Prostate gland (tissue), 2 donors: ENCODE measurements around the gene ZNRF1. TPM values are rescaled to one million over a fixed set of nuclear protein-coding genes. Genes with fewer than 3 reads are reported as not detected.

Source experiments
- DNase-seq: peaks from one replicate; pipeline ENCODE4 v3.0.0-alpha.2; 2019; ENCODE audit warnings: low spot score
- H3K27ac ChIP-seq, 2 donors: fragments of 200-600 bp; sonication (generic); 2 replicates each; pipeline ENCODE4 v1.5.1; 2017 to 2019
- H3K27me3 ChIP-seq: fragments of 200-600 bp; sonication (generic); replicated peaks from 2 replicates; pipeline ENCODE4 v1.5.1; 2019; ENCODE audit not compliant: insufficient read depth
- H3K36me3 ChIP-seq, 2 donors: fragments of 200-600 bp; sonication (generic); 1 replicate in 1 of 2; 2 replicates in 1 of 2; pipeline versions ENCODE4 v1.5.1 to v1.8.1; 2017 to 2019
- H3K4me1 ChIP-seq: fragments of 200-600 bp; sonication (generic); replicated peaks from 2 replicates; pipeline ENCODE4 v1.5.1; 2019
- H3K4me3 ChIP-seq, 2 donors: fragments of 200-600 bp; sonication (generic); 2 replicates each; pipeline ENCODE4 v1.5.1; 2017 to 2019
- H3K9me3 ChIP-seq: fragments of 200-600 bp; sonication (generic); 2 replicates; pipeline ENCODE4 v1.5.1; 2017
- POLR2A ChIP-seq: fragments of 450-650 bp; IDR thresholded peaks from one replicate; pipeline ENCODE4 v1.6.1; 2016; ENCODE audit warnings: antibody characterized with exemption, mild to moderate bottlenecking
- POLR2AphosphoS5 ChIP-seq: sonication (generic); formaldehyde crosslinking; IDR thresholded peaks from one replicate; pipeline ENCODE4 v1.6.1; 2017; ENCODE audit warnings: antibody characterized with exemption
- WGBS: methylation state at CpG from one replicate; pipeline ENCODE4 v1.1.5; 2018; 5-methylcytosine and 5-hydroxymethylcytosine counted together
- intact Hi-C: fragments of 100-400 bp; cut with DNase I; formaldehyde crosslinking; loops from one replicate; pipeline ENCODE4 v1.14.2; 2022
- total RNA-seq, 2 donors: library from RNA; depleted of rRNA; stranded (reverse); fragments of >200 nt; gene quantifications; one replicate each; pipeline ENCODE4 v1.1.0, GENCODE V29; 2016
- TF ChIP-seq, protein P1 (sequence below), 4 experiments: fragments of 200-600 bp in 2 of 4; fragments of 450-650 bp in 2 of 4; sonication (generic) in 2 of 4; IDR thresholded peaks; 1 replicate in 3 of 4; 2 replicates in 1 of 4; pipeline ENCODE4 v1.5.1; 2016 to 2019; ENCODE audit warnings: antibody characterized with exemption in 4 of 4, mild to moderate bottlenecking in 2 of 4, moderate library complexity in 2 of 4

ZNRF1 gene
- total RNA-seq, 2 donors from 2014 or later: 15.6 to 64.2 TPM

DNA sequence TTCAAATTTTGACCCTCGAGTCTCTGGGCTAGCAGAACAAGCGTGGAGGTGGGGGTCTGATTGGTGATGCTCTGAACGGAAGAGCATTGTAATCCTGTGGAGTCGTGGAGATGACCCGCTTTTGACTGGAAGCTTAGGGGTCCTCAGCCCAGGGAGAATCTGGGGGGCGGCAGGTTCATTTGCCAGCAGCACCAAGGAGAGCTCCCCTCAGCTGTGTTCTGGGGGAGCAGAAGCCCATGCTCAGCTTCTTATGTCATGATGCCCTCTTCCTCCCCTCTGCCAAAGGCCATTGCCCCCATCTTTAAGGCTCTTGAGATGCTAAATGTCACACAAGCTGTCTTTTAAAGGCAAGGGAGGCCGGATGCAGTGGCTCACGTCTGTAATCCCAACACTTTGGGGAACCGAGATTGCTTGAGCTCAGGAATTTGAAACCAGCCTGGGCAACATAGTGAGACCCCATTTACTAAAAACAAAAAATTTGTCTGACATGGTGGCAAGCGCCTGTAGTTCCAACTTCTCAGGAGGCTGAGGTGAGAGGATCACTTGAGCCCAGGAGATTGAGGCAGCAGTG lies 98.5 kb downstream of the ZNRF1 start:
- no peaks in the 10 kb centered on the region for H3K9me3 ChIP-seq
- intact Hi-C loops: no loop called here
- no peak for DNase-seq
- H3K36me3 ChIP-seq: no peaks in the 10 kb centered on the region
- WGBS: 82% methylated on average over 10 of the region's 10 CpGs
- H3K27ac ChIP-seq: peak overlapping the region; percentile 39 to 52
- TF ChIP-seq, protein P1, sequence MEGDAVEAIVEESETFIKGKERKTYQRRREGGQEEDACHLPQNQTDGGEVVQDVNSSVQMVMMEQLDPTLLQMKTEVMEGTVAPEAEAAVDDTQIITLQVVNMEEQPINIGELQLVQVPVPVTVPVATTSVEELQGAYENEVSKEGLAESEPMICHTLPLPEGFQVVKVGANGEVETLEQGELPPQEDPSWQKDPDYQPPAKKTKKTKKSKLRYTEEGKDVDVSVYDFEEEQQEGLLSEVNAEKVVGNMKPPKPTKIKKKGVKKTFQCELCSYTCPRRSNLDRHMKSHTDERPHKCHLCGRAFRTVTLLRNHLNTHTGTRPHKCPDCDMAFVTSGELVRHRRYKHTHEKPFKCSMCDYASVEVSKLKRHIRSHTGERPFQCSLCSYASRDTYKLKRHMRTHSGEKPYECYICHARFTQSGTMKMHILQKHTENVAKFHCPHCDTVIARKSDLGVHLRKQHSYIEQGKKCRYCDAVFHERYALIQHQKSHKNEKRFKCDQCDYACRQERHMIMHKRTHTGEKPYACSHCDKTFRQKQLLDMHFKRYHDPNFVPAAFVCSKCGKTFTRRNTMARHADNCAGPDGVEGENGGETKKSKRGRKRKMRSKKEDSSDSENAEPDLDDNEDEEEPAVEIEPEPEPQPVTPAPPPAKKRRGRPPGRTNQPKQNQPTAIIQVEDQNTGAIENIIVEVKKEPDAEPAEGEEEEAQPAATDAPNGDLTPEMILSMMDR (IDR thresholded peaks at IDR 0.05): no peak
- TF ChIP-seq POLR2AphosphoS5 (no peak), POLR2A (no peak)
- no peak overlapping the region for H3K4me3 ChIP-seq
- no peaks in the 10 kb centered on the region for H3K27me3 ChIP-seq
- H3K4me1 ChIP-seq: peaks cover 15% of the 10 kb centered on the region

DNA sequence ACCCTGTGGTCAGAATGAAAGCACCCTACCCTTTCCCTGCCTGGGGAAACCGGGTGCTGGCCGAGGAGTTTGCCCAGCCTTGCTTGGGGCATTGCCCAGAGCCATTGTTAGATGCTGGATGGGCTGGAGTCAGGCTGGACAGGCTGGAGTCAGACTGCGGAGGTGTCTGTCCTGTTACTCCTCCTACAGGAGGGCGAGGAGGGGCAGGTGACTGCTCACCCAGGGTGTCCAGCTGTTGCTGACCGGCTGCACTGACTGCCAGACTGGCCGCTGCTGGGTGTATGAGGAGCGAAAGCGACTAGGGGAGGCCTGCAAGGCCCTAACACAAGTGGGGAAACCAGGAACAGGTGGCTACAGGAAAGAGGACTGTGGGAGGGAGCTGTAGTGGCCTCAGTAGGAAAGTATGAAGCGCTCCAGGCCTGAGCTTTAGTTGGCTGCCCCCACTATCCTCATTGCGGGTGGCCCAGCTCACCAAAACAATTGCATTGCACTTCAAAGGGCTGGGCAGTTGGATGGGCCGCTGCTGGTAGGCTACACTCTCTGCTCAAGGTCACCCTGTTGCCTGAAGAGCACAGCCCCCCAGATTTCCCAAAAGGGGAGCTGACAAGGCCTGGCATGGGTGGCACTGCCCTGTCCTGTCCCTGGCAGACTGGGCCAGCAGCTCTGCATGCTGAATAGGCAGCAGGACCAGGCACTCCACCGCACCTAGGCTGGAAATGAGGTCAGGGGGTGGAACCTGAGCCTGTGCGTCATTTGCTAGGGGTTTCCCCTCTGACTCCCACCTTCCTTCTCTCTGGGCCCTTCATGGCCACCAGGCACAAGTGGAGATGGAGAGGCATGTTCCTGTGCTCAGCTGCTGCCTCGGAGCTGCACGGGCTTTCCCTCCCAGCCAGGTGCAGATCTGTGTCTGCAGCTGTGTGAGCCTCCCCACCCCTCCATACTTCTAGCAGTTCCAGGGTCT lies 99.4 kb downstream of the ZNRF1 start:
- H3K27ac ChIP-seq: no peak overlapping the region
- DNase-seq: no peak
- intact Hi-C loops: no loop called here
- no peaks in the 10 kb centered on the region for H3K36me3 ChIP-seq
- no peaks in the 10 kb centered on the region for H3K9me3 ChIP-seq
- TF ChIP-seq POLR2AphosphoS5: no peak
- TF ChIP-seq, protein P1 (IDR thresholded peaks at IDR 0.05): peak in 1 of 4 experiments; percentile 10
- 63% methylated on average over 15 of the region's 15 CpGs for WGBS
- H3K4me3 ChIP-seq: no peak overlapping the region
- H3K27me3 ChIP-seq: no peaks in the 10 kb centered on the region
- H3K4me1 ChIP-seq: peaks cover 15% of the 10 kb centered on the region

DNA sequence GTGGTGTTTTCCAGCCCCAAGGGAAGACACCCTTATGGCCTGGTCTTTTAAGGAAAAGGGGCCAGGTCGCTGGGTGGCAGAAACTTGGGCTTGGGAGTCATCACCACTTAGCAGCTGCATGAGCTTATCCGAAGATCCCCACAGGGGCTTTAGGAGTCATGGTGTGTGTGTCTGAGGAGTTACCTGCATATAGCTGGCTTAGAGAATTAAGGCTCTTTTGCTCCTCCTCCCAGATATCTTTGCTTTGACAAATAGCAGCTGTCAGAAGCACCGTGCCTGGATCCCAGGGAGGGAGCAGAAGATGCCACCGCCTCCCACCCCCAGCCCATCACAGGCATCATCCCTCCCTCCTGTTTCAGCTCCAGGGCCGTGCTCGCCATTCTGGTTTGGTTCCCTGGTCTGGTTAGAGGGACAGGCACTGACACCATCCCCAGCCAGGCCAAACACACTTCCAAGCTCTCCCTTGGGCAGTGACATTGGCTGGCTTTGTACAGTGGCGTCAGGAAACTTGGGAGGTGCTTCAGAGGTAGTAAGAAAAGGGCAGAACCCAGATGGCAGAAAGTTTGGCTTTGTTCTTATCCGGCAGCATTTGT lies 100.3 kb downstream of the ZNRF1 start:
- DNase-seq: no peak
- H3K27me3 ChIP-seq: no peaks in the 10 kb centered on the region
- H3K36me3 ChIP-seq: no peaks in the 10 kb centered on the region
- peaks cover 15% of the 10 kb centered on the region for H3K4me1 ChIP-seq
- H3K4me3 ChIP-seq: no peak overlapping the region
- H3K9me3 ChIP-seq: no peaks in the 10 kb centered on the region
- WGBS: 58% methylated on average over 8 of the region's 8 CpGs
- no peak overlapping the region for H3K27ac ChIP-seq
- TF ChIP-seq, protein P1 (IDR thresholded peaks at IDR 0.05): no peak
- TF ChIP-seq POLR2AphosphoS5 (no peak), POLR2A (no peak)
- intact Hi-C loops: no loop called here

DNA sequence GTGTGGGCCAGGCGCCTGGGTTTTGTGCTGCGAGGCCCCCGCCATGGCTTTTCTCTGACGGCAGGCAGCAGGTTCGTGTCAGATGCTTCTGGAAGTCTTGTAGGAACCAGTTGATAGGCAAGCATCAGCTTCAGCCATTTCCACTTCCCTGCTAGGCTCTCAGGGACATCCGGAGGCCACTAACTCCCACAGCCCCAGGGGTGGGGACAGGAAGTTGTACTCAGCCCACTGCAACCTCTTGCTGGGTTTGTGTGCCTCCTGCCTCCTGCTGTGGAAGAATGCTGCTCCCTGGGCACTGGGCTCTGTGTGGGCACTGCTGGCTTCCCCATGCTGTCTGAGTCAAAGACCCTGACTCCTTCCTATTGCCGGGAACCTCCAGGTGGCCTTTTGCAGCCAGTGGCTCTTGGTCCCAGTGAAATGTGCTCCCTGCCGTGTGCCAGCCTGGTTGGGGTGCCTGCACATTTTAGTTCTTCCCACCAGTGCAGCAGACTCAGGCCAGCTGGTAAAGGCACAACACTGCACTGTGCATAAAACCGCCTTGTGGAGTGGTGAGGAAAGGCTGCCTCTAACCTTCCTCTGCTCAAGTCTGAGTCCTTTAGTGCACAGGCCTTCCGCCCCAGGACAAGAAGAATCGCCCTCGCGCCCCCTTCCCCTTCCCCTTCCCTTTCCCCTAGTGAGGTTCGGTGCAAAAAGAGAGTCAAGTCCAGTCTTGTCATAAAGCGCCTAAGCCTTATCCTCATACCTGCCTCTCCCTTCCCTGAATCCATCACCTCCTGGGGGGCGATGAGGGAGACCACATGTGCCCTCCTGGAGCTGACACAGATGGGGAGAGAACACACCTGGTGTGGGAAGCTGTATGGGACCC lies 101.1 kb downstream of the ZNRF1 start:
- Histone ChIP-seq H3K4me3 (no peak overlapping the region), H3K27ac (no peak overlapping the region), H3K9me3 (no peaks in the 10 kb centered on the region), H3K4me1 (peaks cover 15% of the 10 kb centered on the region), H3K27me3 (no peaks in the 10 kb centered on the region), H3K36me3 (no peaks in the 10 kb centered on the region)
- intact Hi-C loops: loop anchor here (10.0 kb wide), 1 partner anchor 55 kb away; no protein-coding TSS in a partner anchor
- DNase-seq: no peak
- no peak for TF ChIP-seq POLR2AphosphoS5
- no peak for TF ChIP-seq POLR2A
- TF ChIP-seq, protein P1 (IDR thresholded peaks at IDR 0.05): no peak
- WGBS: 60% methylated on average over 16 of the region's 16 CpGs
